Endothelial cell of umbilical vein (primary cell): ENCODE results near the gene CADPS.

Experiments used
- CTCF ChIP-seq, 2 donors: IDR thresholded peaks; 1 replicate in 1 of 2; 2 replicates in 1 of 2; pipeline ENCODE4 v1.5.1; 2011; ENCODE audit warnings: low read length in 2 of 2, mild to moderate bottlenecking in 2 of 2, moderate library complexity in 2 of 2, control low read depth in 1 of 2, inconsistent platforms in 1 of 2, low read depth in 1 of 2; ENCODE audit not compliant: insufficient read depth in 1 of 2; ENCODE audit errors: extremely low read depth in 1 of 2
- EZH2 ChIP-seq: IDR thresholded peaks from 2 replicates; pipeline ENCODE4 v1.6.1; 2012; ENCODE audit warnings: borderline replicate concordance, low read depth, mild to moderate bottlenecking, moderate library complexity, low read length, inconsistent platforms; ENCODE audit not compliant: severe bottlenecking
- FOS ChIP-seq: IDR thresholded peaks from 2 replicates; pipeline ENCODE4 v1.6.1; 2011; ENCODE audit warnings: mild to moderate bottlenecking, low read length, moderate library complexity, borderline replicate concordance; ENCODE audit not compliant: insufficient read depth
- GATA2 ChIP-seq: IDR thresholded peaks from 2 replicates; pipeline ENCODE4 v1.7.0; 2011; ENCODE audit warnings: low read depth, mild to moderate bottlenecking, moderate library complexity, mixed read lengths, low read length; ENCODE audit not compliant: insufficient read length, insufficient read depth
- MAX ChIP-seq: IDR thresholded peaks from 2 replicates; pipeline ENCODE4 v1.6.1; 2011; ENCODE audit not compliant: insufficient read depth, insufficient read length
- POLR2A ChIP-seq: IDR thresholded peaks from 2 replicates; pipeline ENCODE4 v1.6.1; 2012; ENCODE audit warnings: low read depth, mild to moderate bottlenecking, control low read depth, low read length
- POLR2AphosphoS5 ChIP-seq: IDR thresholded peaks from 2 replicates; pipeline ENCODE4 v1.6.1; 2012; ENCODE audit warnings: low read depth, mild to moderate bottlenecking, control low read depth, low read length, moderate library complexity; ENCODE audit not compliant: insufficient read depth

GRCh38 chr3:62895901-62896300, 20.7 kb upstream of the CADPS start:
- no peak for TF ChIP-seq POLR2A
- TF ChIP-seq CTCF (IDR thresholded peaks at IDR 0.05; ENCODE audit: extremely low read depth in 1 of 2, insufficient read depth in 1 of 2, low read depth in 1 of 2, low read length in 2 of 2): no peak
- no peak for TF ChIP-seq EZH2
- no peak for TF ChIP-seq POLR2AphosphoS5
- no peak for TF ChIP-seq GATA2
- no peak for TF ChIP-seq FOS
- TF ChIP-seq MAX: no peak
